Vagina (tissue), 2 donors: Measurements from ENCODE around the gene TMEM244. TPM values are rescaled to one million over a fixed set of nuclear protein-coding genes. Genes with fewer than 3 reads are reported as not detected.

ENCODE experiments used
- DNase-seq, 2 donors: peaks; one replicate each; pipeline ENCODE4 v3.0.0-alpha.2; 2017; ENCODE audit errors: extremely low spot score in 2 of 2
- H3K27ac ChIP-seq: fragments of 200-600 bp; sonication (generic); one replicate; pipeline ENCODE4 v1.5.1; 2019
- H3K27me3 ChIP-seq: fragments of 200-600 bp; sonication (generic); one replicate; pipeline ENCODE4 v1.5.1; 2019
- H3K36me3 ChIP-seq, 2 donors: fragments of 200-600 bp; sonication (generic); one replicate each; pipeline ENCODE4 v1.5.1; 2017 to 2019
- H3K4me1 ChIP-seq: fragments of 200-600 bp; sonication (generic); one replicate; pipeline ENCODE4 v1.5.1; 2019
- H3K4me3 ChIP-seq, 2 donors: fragments of 200-600 bp; sonication (generic); 1 replicate in 1 of 2; 2 replicates in 1 of 2; pipeline ENCODE4 v1.5.1; 2016 to 2019
- H3K9me3 ChIP-seq: fragments of 200-600 bp; sonication (generic); one replicate; pipeline ENCODE4 v1.5.1; 2019
- POLR2A ChIP-seq, 2 donors: fragments of 450-650 bp; IDR thresholded peaks; one replicate each; pipeline ENCODE4 v1.6.1; 2017; ENCODE audit warnings: antibody characterized with exemption in 2 of 2, mild to moderate bottlenecking in 2 of 2, moderate library complexity in 2 of 2
- POLR2AphosphoS5 ChIP-seq, 2 donors: sonication (generic); formaldehyde crosslinking; IDR thresholded peaks; one replicate each; pipeline ENCODE4 v1.9.0; 2017; ENCODE audit warnings: antibody characterized with exemption in 2 of 2, mild to moderate bottlenecking in 2 of 2, low read depth in 1 of 2; ENCODE audit not compliant: insufficient read depth in 1 of 2
- intact Hi-C: fragments of 100-400 bp; cut with DNase I; formaldehyde crosslinking; loops from one replicate; pipeline ENCODE4 v1.15.1; 2023
- total RNA-seq: library from RNA; depleted of rRNA; stranded (reverse); fragments of >200 nt; gene quantifications from one replicate; pipeline ENCODE4 v1.2.3, GENCODE V29; 2016
- TF ChIP-seq, protein P1 (sequence below), 3 experiments: fragments of 450-650 bp in 2 of 3; fragments of 200-600 bp in 1 of 3; sonication (generic) in 1 of 3; IDR thresholded peaks; one replicate each; pipeline ENCODE4 v1.5.1; 2017 to 2019; ENCODE audit warnings: antibody characterized with exemption in 3 of 3, mild to moderate bottlenecking in 2 of 3, moderate library complexity in 2 of 3

Gene TMEM244
- total RNA-seq, 1 donor from 2014 or later: not detected

- H3K27me3 ChIP-seq: no peaks in the 10 kb centered on the region
- H3K36me3 ChIP-seq: no peaks in the 10 kb centered on the region
- no peak for DNase-seq
- intact Hi-C loops: no loop called here
- no peak overlapping the region for H3K27ac ChIP-seq
- no peaks in the 10 kb centered on the region for H3K9me3 ChIP-seq
- TF ChIP-seq POLR2AphosphoS5 (IDR thresholded peaks at IDR 0.05; ENCODE audit: insufficient read depth in 1 of 2, low read depth in 1 of 2) (no peak), POLR2A (IDR thresholded peaks at IDR 0.05) (no peak)
- TF ChIP-seq, protein P1, sequence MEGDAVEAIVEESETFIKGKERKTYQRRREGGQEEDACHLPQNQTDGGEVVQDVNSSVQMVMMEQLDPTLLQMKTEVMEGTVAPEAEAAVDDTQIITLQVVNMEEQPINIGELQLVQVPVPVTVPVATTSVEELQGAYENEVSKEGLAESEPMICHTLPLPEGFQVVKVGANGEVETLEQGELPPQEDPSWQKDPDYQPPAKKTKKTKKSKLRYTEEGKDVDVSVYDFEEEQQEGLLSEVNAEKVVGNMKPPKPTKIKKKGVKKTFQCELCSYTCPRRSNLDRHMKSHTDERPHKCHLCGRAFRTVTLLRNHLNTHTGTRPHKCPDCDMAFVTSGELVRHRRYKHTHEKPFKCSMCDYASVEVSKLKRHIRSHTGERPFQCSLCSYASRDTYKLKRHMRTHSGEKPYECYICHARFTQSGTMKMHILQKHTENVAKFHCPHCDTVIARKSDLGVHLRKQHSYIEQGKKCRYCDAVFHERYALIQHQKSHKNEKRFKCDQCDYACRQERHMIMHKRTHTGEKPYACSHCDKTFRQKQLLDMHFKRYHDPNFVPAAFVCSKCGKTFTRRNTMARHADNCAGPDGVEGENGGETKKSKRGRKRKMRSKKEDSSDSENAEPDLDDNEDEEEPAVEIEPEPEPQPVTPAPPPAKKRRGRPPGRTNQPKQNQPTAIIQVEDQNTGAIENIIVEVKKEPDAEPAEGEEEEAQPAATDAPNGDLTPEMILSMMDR (IDR thresholded peaks at IDR 0.05): no peak
- no peaks in the 10 kb centered on the region for H3K4me1 ChIP-seq
- no peak overlapping the region for H3K4me3 ChIP-seq
Measured at GRCh38 chr6:129846761-129847160, 14.4 kb downstream of the TMEM244 start.

- DNase-seq: no peak
- no peaks in the 10 kb centered on the region for H3K4me1 ChIP-seq
- H3K9me3 ChIP-seq: no peaks in the 10 kb centered on the region
- no peak overlapping the region for H3K27ac ChIP-seq
- no peak overlapping the region for H3K4me3 ChIP-seq
- TF ChIP-seq POLR2A (IDR thresholded peaks at IDR 0.05) (no peak), POLR2AphosphoS5 (IDR thresholded peaks at IDR 0.05; ENCODE audit: insufficient read depth in 1 of 2, low read depth in 1 of 2) (no peak)
- TF ChIP-seq, protein P1 (IDR thresholded peaks at IDR 0.05): no peak
- no peaks in the 10 kb centered on the region for H3K36me3 ChIP-seq
- H3K27me3 ChIP-seq: no peaks in the 10 kb centered on the region
- intact Hi-C loops: no loop called here
Measured at GRCh38 chr6:129845696-129846095, 15.4 kb downstream of the TMEM244 start.

DNA sequence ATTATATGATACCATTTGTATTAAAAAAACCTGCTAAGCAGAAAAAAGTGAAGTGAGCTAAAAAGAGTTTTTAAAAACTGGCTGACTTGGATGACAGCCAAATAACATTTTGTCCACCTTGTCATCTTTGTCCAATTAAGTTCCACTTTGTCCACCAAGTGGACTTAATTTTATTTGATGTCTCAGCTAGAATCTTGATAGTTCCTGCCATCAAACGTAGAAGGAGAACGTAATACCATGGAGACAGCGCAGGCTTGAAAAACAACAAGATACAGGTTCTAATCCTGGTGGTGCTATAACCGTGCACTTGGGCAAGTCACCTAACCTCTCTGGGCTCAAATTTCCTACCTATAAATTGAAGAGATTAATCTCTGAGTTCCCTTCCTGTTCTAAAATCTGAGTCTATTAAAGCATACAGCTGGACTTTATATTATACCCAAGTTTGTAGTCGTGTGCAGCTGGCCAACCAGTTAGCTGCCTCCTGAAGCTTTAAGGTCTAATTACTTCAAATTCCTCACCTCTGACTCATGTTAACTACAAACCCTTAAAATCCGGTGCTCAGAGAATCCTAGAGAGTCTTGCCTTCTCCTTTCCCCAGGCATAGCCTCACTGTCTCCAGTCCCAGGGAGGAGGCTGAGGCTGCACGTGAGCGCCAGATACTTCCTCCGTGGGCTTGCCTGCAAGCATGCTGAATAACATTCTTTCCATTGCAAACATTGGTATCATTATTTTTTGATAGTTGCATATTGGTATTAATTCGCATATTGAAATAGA is 16.8 kb downstream of the TMEM244 start:
- intact Hi-C loops: no loop called here
- Histone ChIP-seq H3K4me3 (no peak overlapping the region), H3K9me3 (no peaks in the 10 kb centered on the region), H3K36me3 (no peaks in the 10 kb centered on the region), H3K4me1 (no peaks in the 10 kb centered on the region), H3K27ac (no peak overlapping the region), H3K27me3 (no peaks in the 10 kb centered on the region)
- no peak for DNase-seq
- TF ChIP-seq, protein P1 (IDR thresholded peaks at IDR 0.05): no peak
- TF ChIP-seq POLR2A (IDR thresholded peaks at IDR 0.05): no peak
- no peak for TF ChIP-seq POLR2AphosphoS5 (IDR thresholded peaks at IDR 0.05; ENCODE audit: insufficient read depth in 1 of 2, low read depth in 1 of 2)

- Histone ChIP-seq H3K4me3 (no peak overlapping the region), H3K36me3 (no peaks in the 10 kb centered on the region), H3K27ac (no peak overlapping the region), H3K27me3 (no peaks in the 10 kb centered on the region), H3K4me1 (no peaks in the 10 kb centered on the region), H3K9me3 (no peaks in the 10 kb centered on the region)
- TF ChIP-seq, protein P1 (IDR thresholded peaks at IDR 0.05): no peak
- TF ChIP-seq POLR2A (IDR thresholded peaks at IDR 0.05) (no peak), POLR2AphosphoS5 (IDR thresholded peaks at IDR 0.05; ENCODE audit: insufficient read depth in 1 of 2, low read depth in 1 of 2) (no peak)
- DNase-seq: no peak
- intact Hi-C loops: no loop called here
Measured at GRCh38 chr6:129843573-129843972, 17.5 kb downstream of the TMEM244 start.

GRCh38 chr6:129842881-129843409 is 18.2 kb downstream of the TMEM244 start:
- Histone ChIP-seq H3K9me3 (no peaks in the 10 kb centered on the region), H3K4me3 (no peak overlapping the region), H3K4me1 (no peaks in the 10 kb centered on the region), H3K27ac (no peak overlapping the region), H3K36me3 (no peaks in the 10 kb centered on the region), H3K27me3 (no peaks in the 10 kb centered on the region)
- TF ChIP-seq POLR2A (IDR thresholded peaks at IDR 0.05) (no peak), POLR2AphosphoS5 (IDR thresholded peaks at IDR 0.05; ENCODE audit: insufficient read depth in 1 of 2, low read depth in 1 of 2) (no peak)
- TF ChIP-seq, protein P1 (IDR thresholded peaks at IDR 0.05): no peak
- intact Hi-C loops: no loop called here
- DNase-seq: no peak
